Keratinocyte (primary cell): ENCODE measurements around the gene RNF44. TPM values are rescaled to one million over a fixed set of nuclear protein-coding genes. Genes with fewer than 3 reads are reported as not detected.

Experiments used
- DNase-seq: peaks from one replicate; pipeline ENCODE4 v3.0.0-alpha.2; 2011; ENCODE audit warnings: low read depth, missing footprints, low spot score
- FAIRE-seq: peaks from 2 replicates; lab custom pipeline; 2011; peaks lifted over from hg19 to GRCh38; lab: Jason Lieb, UNC
- H2AFZ ChIP-seq: 2 replicates; pipeline ENCODE4 v1.6.0; 2012; ENCODE audit warnings: low read length, control low read depth, inconsistent platforms; ENCODE audit not compliant: control insufficient read depth
- H3K27ac ChIP-seq: 2 replicates; pipeline ENCODE4 v1.5.1; 2011; ENCODE audit warnings: low read length; ENCODE audit not compliant: control insufficient read depth, insufficient read depth
- H3K27me3 ChIP-seq: 3 replicates; pipeline ENCODE4 v1.6.0; 2011; ENCODE audit warnings: low read length; ENCODE audit not compliant: control insufficient read depth, insufficient read depth; ENCODE audit errors: extremely low read depth
- H3K36me3 ChIP-seq, 2 experiments: 2 replicates in 1 of 2; 3 replicates in 1 of 2; pipeline ENCODE4 v1.5.1; 2011; ENCODE audit warnings: low read length in 2 of 2, mild to moderate bottlenecking in 1 of 2; ENCODE audit not compliant: control insufficient read depth in 2 of 2, insufficient read depth in 2 of 2; ENCODE audit errors: extremely low read depth in 1 of 2
- H3K4me1 ChIP-seq: 3 replicates; pipeline ENCODE4 v1.5.1; 2011; ENCODE audit warnings: low read length; ENCODE audit not compliant: control insufficient read depth, insufficient read depth; ENCODE audit errors: extremely low read depth
- H3K4me2 ChIP-seq: 3 replicates; pipeline ENCODE4 v1.6.0; 2011; ENCODE audit warnings: low read depth, low read length; ENCODE audit not compliant: control insufficient read depth, insufficient read depth; ENCODE audit errors: extremely low read depth
- H3K4me3 ChIP-seq, 3 experiments: fragments of 200-600 bp in 1 of 3; sonication (generic) in 1 of 3; 2 replicates in 2 of 3; 3 replicates in 1 of 3; pipeline ENCODE4 v1.5.1; 2011 to 2016; ENCODE audit warnings: low read length in 3 of 3, mild to moderate bottlenecking in 3 of 3, control low read depth in 2 of 3, inconsistent platforms in 1 of 3, low read depth in 1 of 3, mixed read lengths in 1 of 3, mixed run types in 1 of 3, moderate library complexity in 1 of 3; ENCODE audit not compliant: control insufficient read depth in 2 of 3, insufficient read depth in 2 of 3; ENCODE audit errors: extremely low read depth in 1 of 3
- H3K79me2 ChIP-seq: 2 replicates; pipeline ENCODE4 v1.6.0; 2012; ENCODE audit warnings: low read length; ENCODE audit not compliant: control insufficient read depth, insufficient read depth
- H3K9ac ChIP-seq: 3 replicates; pipeline ENCODE4 v1.6.0; 2011; ENCODE audit warnings: low read length; ENCODE audit not compliant: control insufficient read depth, insufficient read depth; ENCODE audit errors: extremely low read depth
- H3K9me1 ChIP-seq: 3 replicates; pipeline ENCODE4 v1.6.0; 2011; ENCODE audit warnings: low read length; ENCODE audit not compliant: control insufficient read depth, insufficient read depth; ENCODE audit errors: extremely low read depth
- H3K9me3 ChIP-seq: 2 replicates; pipeline ENCODE4 v1.5.1; 2012; ENCODE audit warnings: low read depth, low read length; ENCODE audit not compliant: control insufficient read depth
- H4K20me1 ChIP-seq: 3 replicates; pipeline ENCODE4 v1.6.0; 2011; ENCODE audit warnings: low read length; ENCODE audit not compliant: control insufficient read depth, insufficient read depth; ENCODE audit errors: extremely low read depth
- EZH2 ChIP-seq: IDR thresholded peaks from one replicate; pipeline ENCODE4 v1.6.1; 2012; ENCODE audit warnings: inconsistent platforms, mild to moderate bottlenecking, low read length, moderate library complexity
- dilution Hi-C: fragments of 300-500 bp; cut with MboI; formaldehyde crosslinking; loops from one replicate; pipeline ENCODE4 v1.7.0; 2020; ENCODE audit warnings: low sequenced_read_pairs; ENCODE audit not compliant: extremely low pct_ligation_motif_present
- polyA plus RNA-seq, 5 experiments: library from polyadenylated mRNA; depleted of rRNA in 3 of 5; stranded (reverse) in 3 of 5; stranded (forward) in 1 of 5; unstranded in 1 of 5; fragments of >200 nt; gene quantifications; 1 replicate in 1 of 5; 2 replicates in 3 of 5; 3 replicates in 1 of 5; pipeline versions ENCODE4 v1.2.1 to v1.2.3, GENCODE V29; 2011 to 2012; ENCODE audit warnings: missing spikeins in 2 of 5, low read depth in 1 of 5, low replicate concordance in 1 of 5
- TF ChIP-seq, protein P1 (sequence below), 3 experiments: IDR thresholded peaks in 1 of 3; conservative IDR thresholded peaks in 1 of 3; optimal IDR thresholded peaks in 1 of 3; 2 replicates in 2 of 3; 3 replicates in 1 of 3; pipeline versions ENCODE3 to v1.5.1; 2011; ENCODE audit warnings: low read length in 3 of 3, mild to moderate bottlenecking in 3 of 3, moderate library complexity in 2 of 3, control low read depth in 1 of 3, inconsistent platforms in 1 of 3; ENCODE audit not compliant: insufficient read depth in 2 of 3; ENCODE audit errors: extremely low read depth in 1 of 3

The RNF44 gene
- polyA plus RNA-seq, 1 donor (not counting 4 experiments of a cell fraction or from before 2014, with no cell fraction given): 5.3 TPM

DNA sequence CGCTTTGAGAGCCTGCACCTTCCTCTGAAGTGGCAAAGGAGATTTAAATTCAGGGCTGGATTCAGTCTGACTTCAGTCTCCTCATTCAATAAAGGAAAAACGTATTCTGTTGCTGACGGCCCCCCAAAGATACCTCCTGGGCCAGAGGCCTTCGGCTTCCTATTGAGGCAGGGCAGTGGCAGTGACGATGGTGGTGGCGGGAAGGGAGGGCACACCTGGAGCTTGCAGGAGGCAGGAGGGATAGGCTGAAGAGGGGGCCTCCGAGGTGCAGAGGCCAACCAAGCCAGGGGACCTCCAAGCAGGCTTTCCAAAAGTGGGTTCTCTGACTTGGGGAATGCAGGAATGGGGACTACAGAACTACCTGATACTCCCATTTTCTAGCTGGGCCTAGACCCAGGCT is 15.9 kb downstream of the RNF44 start:
- H3K4me1 ChIP-seq: no peaks in the 10 kb centered on the region
- TF ChIP-seq, protein P1, sequence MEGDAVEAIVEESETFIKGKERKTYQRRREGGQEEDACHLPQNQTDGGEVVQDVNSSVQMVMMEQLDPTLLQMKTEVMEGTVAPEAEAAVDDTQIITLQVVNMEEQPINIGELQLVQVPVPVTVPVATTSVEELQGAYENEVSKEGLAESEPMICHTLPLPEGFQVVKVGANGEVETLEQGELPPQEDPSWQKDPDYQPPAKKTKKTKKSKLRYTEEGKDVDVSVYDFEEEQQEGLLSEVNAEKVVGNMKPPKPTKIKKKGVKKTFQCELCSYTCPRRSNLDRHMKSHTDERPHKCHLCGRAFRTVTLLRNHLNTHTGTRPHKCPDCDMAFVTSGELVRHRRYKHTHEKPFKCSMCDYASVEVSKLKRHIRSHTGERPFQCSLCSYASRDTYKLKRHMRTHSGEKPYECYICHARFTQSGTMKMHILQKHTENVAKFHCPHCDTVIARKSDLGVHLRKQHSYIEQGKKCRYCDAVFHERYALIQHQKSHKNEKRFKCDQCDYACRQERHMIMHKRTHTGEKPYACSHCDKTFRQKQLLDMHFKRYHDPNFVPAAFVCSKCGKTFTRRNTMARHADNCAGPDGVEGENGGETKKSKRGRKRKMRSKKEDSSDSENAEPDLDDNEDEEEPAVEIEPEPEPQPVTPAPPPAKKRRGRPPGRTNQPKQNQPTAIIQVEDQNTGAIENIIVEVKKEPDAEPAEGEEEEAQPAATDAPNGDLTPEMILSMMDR (optimal IDR thresholded peaks at IDR 0.05 in 1 of 3, IDR thresholded peaks at IDR 0.05 in 1 of 3, conservative IDR thresholded peaks at IDR 0.05 in 1 of 3; ENCODE audit: extremely low read depth in 1 of 3, insufficient read depth in 2 of 3, low read length in 3 of 3): no peak
- no peak for TF ChIP-seq EZH2
- H3K4me3 ChIP-seq: no peak overlapping the region
- H3K36me3 ChIP-seq: no peaks in the 10 kb centered on the region
- no peaks in the 10 kb centered on the region for H3K79me2 ChIP-seq
- no peak for FAIRE-seq
- H3K27ac ChIP-seq: no peak overlapping the region
- H3K9me3 ChIP-seq: no peaks in the 10 kb centered on the region
- no peaks in the 10 kb centered on the region for H3K9me1 ChIP-seq
- no peak overlapping the region for H3K9ac ChIP-seq
- no peaks in the 10 kb centered on the region for H3K27me3 ChIP-seq
- no peak overlapping the region for H3K4me2 ChIP-seq
- dilution Hi-C loops: no loop called here
- DNase-seq: no peak
- H4K20me1 ChIP-seq: no peaks in the 10 kb centered on the region
- no peak overlapping the region for H2AFZ ChIP-seq

DNA sequence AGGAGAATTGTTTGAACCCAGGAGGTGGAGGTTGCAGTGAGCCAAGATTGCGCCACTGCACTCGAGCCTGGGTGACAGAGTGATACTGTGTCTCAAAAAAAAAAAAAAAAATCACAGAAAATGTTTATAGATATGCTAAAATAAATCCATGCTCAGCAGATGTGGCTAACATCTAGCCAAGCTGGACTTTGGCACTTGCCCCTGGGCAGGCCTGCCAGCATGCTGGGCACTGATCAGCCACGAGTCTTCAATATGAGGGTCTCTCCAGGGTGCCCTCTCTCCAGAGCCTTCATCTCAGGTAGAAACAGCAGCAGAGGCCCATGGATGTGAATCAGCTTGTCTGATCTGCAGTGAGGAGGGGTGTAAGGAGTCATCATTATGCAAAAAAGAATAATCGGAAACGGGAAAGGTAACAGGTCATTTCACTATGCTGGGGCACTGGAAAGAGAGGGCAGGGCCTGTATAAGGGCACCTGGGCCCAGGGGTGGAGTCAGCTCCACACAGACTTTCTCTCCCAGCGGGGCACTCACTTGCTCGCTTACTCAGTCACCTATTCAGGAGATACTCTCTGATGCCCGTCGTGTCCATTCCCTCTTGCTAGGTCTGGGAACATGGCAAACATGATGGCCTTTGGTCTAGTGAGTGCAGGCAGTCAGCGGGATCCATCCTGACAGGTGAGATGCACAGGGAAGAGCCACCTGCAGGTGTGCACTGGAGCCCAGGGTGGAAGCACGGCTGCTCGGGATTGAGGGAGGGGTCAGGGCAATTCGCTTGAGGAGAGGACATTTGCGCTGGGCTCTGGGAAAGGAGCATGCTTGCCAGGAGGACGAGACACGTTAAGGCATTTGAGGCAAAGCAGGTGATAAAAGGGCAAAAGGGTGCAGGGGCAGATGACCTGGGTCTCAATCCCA is 17.1 kb downstream of the RNF44 start:
- Histone ChIP-seq H2AFZ (no peak overlapping the region), H3K4me2 (no peak overlapping the region)
- FAIRE-seq: no peak

More for the DNA sequence above, 17.1 kb downstream of the RNF44 start:
- no peak for DNase-seq
- Histone ChIP-seq H3K4me1 (no peaks in the 10 kb centered on the region), H3K27me3 (no peaks in the 10 kb centered on the region), H3K9me1 (no peaks in the 10 kb centered on the region), H3K9ac (no peak overlapping the region), H4K20me1 (no peaks in the 10 kb centered on the region), H3K27ac (no peak overlapping the region), H3K79me2 (no peaks in the 10 kb centered on the region), H3K36me3 (no peaks in the 10 kb centered on the region), H3K9me3 (no peaks in the 10 kb centered on the region), H3K4me3 (no peak overlapping the region)
- no peak for TF ChIP-seq EZH2
- TF ChIP-seq, protein P1 (optimal IDR thresholded peaks at IDR 0.05 in 1 of 3, IDR thresholded peaks at IDR 0.05 in 1 of 3, conservative IDR thresholded peaks at IDR 0.05 in 1 of 3; ENCODE audit: extremely low read depth in 1 of 3, insufficient read depth in 2 of 3, low read length in 3 of 3): no peak
- dilution Hi-C loops: no loop called here
